H9 (cell line): ENCODE results near the gene GRB10. TPM values are rescaled to one million over a fixed set of nuclear protein-coding genes. Genes with fewer than 3 reads are reported as not detected.
A peak's percentile ranks its signal among the peaks of the same experiment; 100 is the strongest.

Source experiments
- DNase-seq: peaks from one replicate; pipeline ENCODE4 v3.0.0-alpha.2; 2017
- H2AFZ ChIP-seq: one replicate; pipeline ENCODE4 v1.6.1; 2013; ENCODE audit warnings: mild to moderate bottlenecking, low read length, control low read depth, moderate library complexity
- H2AK5ac ChIP-seq: 2 replicates; pipeline ENCODE4 v1.6.1; 2013; ENCODE audit warnings: low read length, control low read depth, mixed read lengths; ENCODE audit not compliant: insufficient read length
- H2BK120ac ChIP-seq: one replicate; pipeline ENCODE4 v1.6.1; 2013; ENCODE audit warnings: low read depth, mild to moderate bottlenecking, low read length, control low read depth, inconsistent platforms; ENCODE audit not compliant: poor library complexity, severe bottlenecking
- H2BK12ac ChIP-seq: 2 replicates; pipeline ENCODE4 v1.6.1; 2013; ENCODE audit warnings: low read length, control low read depth, mixed read lengths, low read depth; ENCODE audit not compliant: insufficient read length
- H2BK15ac ChIP-seq: 2 replicates; pipeline ENCODE4 v1.6.1; 2013; ENCODE audit warnings: low read depth, low read length, control low read depth
- H2BK20ac ChIP-seq: one replicate; pipeline ENCODE4 v1.6.1; 2013; ENCODE audit warnings: low read depth, mild to moderate bottlenecking, low read length, control low read depth, inconsistent platforms; ENCODE audit not compliant: poor library complexity, severe bottlenecking
- H2BK5ac ChIP-seq: 2 replicates; pipeline ENCODE4 v1.6.1; 2013; ENCODE audit warnings: low read length, control low read depth, mixed read lengths; ENCODE audit not compliant: insufficient read length
- H3K14ac ChIP-seq: 2 replicates; pipeline ENCODE4 v1.6.1; 2013; ENCODE audit warnings: low read length, control low read depth; ENCODE audit not compliant: insufficient read depth
- H3K18ac ChIP-seq: 2 replicates; pipeline ENCODE4 v1.6.1; 2013; ENCODE audit warnings: low read depth, mild to moderate bottlenecking, mixed read lengths, low read length, control low read depth; ENCODE audit not compliant: insufficient read length
- H3K23ac ChIP-seq: 2 replicates; pipeline ENCODE4 v1.6.1; 2013; ENCODE audit warnings: low read length, control low read depth, mixed read lengths, low read depth; ENCODE audit not compliant: insufficient read length
- H3K23me2 ChIP-seq: 2 replicates; pipeline ENCODE4 v1.6.1; 2013; ENCODE audit warnings: low read depth, mild to moderate bottlenecking, mixed read lengths, low read length, control low read depth; ENCODE audit not compliant: insufficient read length, poor library complexity, severe bottlenecking
- H3K27ac ChIP-seq: 2 replicates; pipeline ENCODE4 v1.5.1; 2013; ENCODE audit warnings: low read length, control low read depth, mixed read lengths, low read depth; ENCODE audit not compliant: insufficient read length
- H3K27me3 ChIP-seq: 2 replicates; pipeline ENCODE4 v1.6.1; 2013; ENCODE audit warnings: low read length, control low read depth, inconsistent platforms; ENCODE audit not compliant: insufficient read depth
- H3K4ac ChIP-seq: 2 replicates; pipeline ENCODE4 v1.6.1; 2013; ENCODE audit warnings: low read depth, mild to moderate bottlenecking, control low read depth, inconsistent platforms, low read length, moderate library complexity
- H3K4me1 ChIP-seq: 2 replicates; pipeline ENCODE4 v1.6.1; 2013; ENCODE audit warnings: low read length, control low read depth, inconsistent platforms; ENCODE audit not compliant: insufficient read depth
- H3K4me2 ChIP-seq: 2 replicates; pipeline ENCODE4 v1.6.1; 2013; ENCODE audit warnings: low read length, control low read depth, mixed read lengths; ENCODE audit not compliant: insufficient read length, insufficient read depth
- H3K56ac ChIP-seq: 2 replicates; pipeline ENCODE4 v1.6.1; 2013; ENCODE audit warnings: low read depth, mild to moderate bottlenecking, mixed read lengths, low read length, control low read depth; ENCODE audit not compliant: insufficient read length
- H3K79me1 ChIP-seq: 2 replicates; pipeline ENCODE4 v1.6.1; 2013; ENCODE audit warnings: low read depth, mild to moderate bottlenecking, moderate library complexity, low read length, control low read depth, inconsistent platforms; ENCODE audit not compliant: insufficient read depth, poor library complexity, severe bottlenecking
- H3K79me2 ChIP-seq: 2 replicates; pipeline ENCODE4 v1.6.1; 2013; ENCODE audit warnings: low read length, control low read depth, inconsistent platforms; ENCODE audit not compliant: insufficient read depth
- H3K9ac ChIP-seq: 2 replicates; pipeline ENCODE4 v1.6.1; 2013; ENCODE audit warnings: low read length, control low read depth, mixed read lengths; ENCODE audit not compliant: insufficient read length; ENCODE audit errors: extremely low read depth
- H3K9me3 ChIP-seq: one replicate; pipeline ENCODE4 v1.6.1; 2013; ENCODE audit warnings: low read depth, low read length, inconsistent platforms; ENCODE audit not compliant: control insufficient read depth
- H3T11ph ChIP-seq: one replicate; pipeline ENCODE4 v1.6.1; 2013; ENCODE audit warnings: mild to moderate bottlenecking, low read length, control low read depth, inconsistent platforms
- H4K20me1 ChIP-seq: one replicate; pipeline ENCODE4 v1.6.1; 2013; ENCODE audit not compliant: control insufficient read depth, insufficient read length, insufficient read depth
- H4K5ac ChIP-seq: 2 replicates; pipeline ENCODE4 v1.6.1; 2013; ENCODE audit warnings: low read depth, mild to moderate bottlenecking, mixed read lengths, low read length, control low read depth; ENCODE audit not compliant: insufficient read length
- H4K8ac ChIP-seq: replicated peaks from 2 replicates; pipeline ENCODE4 v1.6.1; 2013; ENCODE audit warnings: low read length, control low read depth, mixed read lengths, low read depth; ENCODE audit not compliant: insufficient read length
- H4K91ac ChIP-seq: 2 replicates; pipeline ENCODE4 v1.6.1; 2013; ENCODE audit warnings: low read depth, mild to moderate bottlenecking, moderate library complexity, mixed read lengths, low read length, control low read depth; ENCODE audit not compliant: insufficient read length
- H3K27ac Mint-ChIP-seq, 3 experiments: 2 replicates in 2 of 3; 3 replicates in 1 of 3; pipeline ENCODE4 v1.8.0; 2020 to 2021; ENCODE audit warnings: mixed read lengths in 3 of 3, mild to moderate bottlenecking in 1 of 3, moderate library complexity in 1 of 3
- H3K27me3 Mint-ChIP-seq: 2 replicates; pipeline ENCODE4 v1.8.0; 2021; ENCODE audit warnings: low read depth, mild to moderate bottlenecking, moderate library complexity, mixed read lengths
- H3K36me3 Mint-ChIP-seq, 3 experiments: 2 replicates in 2 of 3; 3 replicates in 1 of 3; pipeline ENCODE4 v1.8.0; 2020 to 2021; ENCODE audit warnings: low read depth in 3 of 3, mixed read lengths in 3 of 3; ENCODE audit not compliant: insufficient read depth in 1 of 3
- H3K4me1 Mint-ChIP-seq, 2 experiments: 2 replicates each; pipeline ENCODE4 v1.8.0; 2020; ENCODE audit warnings: mixed read lengths in 2 of 2
- H3K4me3 Mint-ChIP-seq, 2 experiments: 2 replicates in 1 of 2; 3 replicates in 1 of 2; pipeline ENCODE4 v1.8.0; 2020 to 2021; ENCODE audit warnings: mild to moderate bottlenecking in 2 of 2, mixed read lengths in 2 of 2, moderate library complexity in 1 of 2
- H3K9me3 Mint-ChIP-seq, 2 experiments: 2 replicates in 1 of 2; 3 replicates in 1 of 2; pipeline ENCODE4 v1.8.0; 2020; ENCODE audit warnings: mild to moderate bottlenecking in 2 of 2, mixed read lengths in 2 of 2, moderate library complexity in 1 of 2
- CTCF ChIP-seq: fragments of 200-600 bp; sonication (generic); conservative IDR thresholded peaks from 3 replicates; pipeline ENCODE4 v1.8.0; 2021; ENCODE audit warnings: antibody characterized with exemption, mild to moderate bottlenecking
- WGBS: extraction: QIAGEN DNeasy Blood & Tissue Kit; methylation state at CpG from one replicate; pipeline ENCODE4 v1.1.7; 2013; ENCODE audit warnings: missing lambda C conversion rate, low lambda C conversion rate, mixed read lengths; ENCODE audit not compliant: insufficient read length; ENCODE audit errors: extremely low coverage; 5-methylcytosine and 5-hydroxymethylcytosine counted together
- total RNA-seq: library from RNA; stranded (reverse); gene quantifications from 2 replicates; pipeline ENCODE4 v1.2.1, GENCODE V29; 2021

Gene GRB10
- total RNA-seq, 1 experiment from 2014 or later: 108 TPM

- Histone ChIP-seq H3K18ac (no peak overlapping the region), H3K4ac (no peak overlapping the region), H3K23ac (no peak overlapping the region), H4K8ac (no peak overlapping the region), H2BK20ac (no peak overlapping the region), H4K91ac (no peak overlapping the region), H3K14ac (no peak overlapping the region), H3K23me2 (no peaks in the 10 kb centered on the region), H3K9me3 (no peaks in the 10 kb centered on the region), H2AFZ (no peak overlapping the region), H3K79me2 (no peaks in the 10 kb centered on the region), H3K79me1 (no peaks in the 10 kb centered on the region), H2AK5ac (no peak overlapping the region), H3K27ac (no peak overlapping the region), H2BK120ac (no peak overlapping the region), H2BK5ac (no peak overlapping the region), H3K56ac (no peak overlapping the region), H4K20me1 (no peaks in the 10 kb centered on the region), H3K4me2 (no peak overlapping the region), H3K4me1 (peaks cover 4% of the 10 kb centered on the region; the same call in 1 of the 2 replicates), H3K27me3 (no peaks in the 10 kb centered on the region), H4K5ac (no peak overlapping the region), H2BK12ac (no peak overlapping the region), H2BK15ac (no peak overlapping the region), H3T11ph (no peak overlapping the region), H3K9ac (no peak overlapping the region)
- H3K27ac Mint-ChIP-seq: no peak overlapping the region
- whole genome bisulfite sequencing: no CpG with 5 or more reads among the region's 1 CpG
- peaks cover 6 to 12% (median 7%) of the 10 kb centered on the region in 3 experiments for H3K36me3 Mint-ChIP-seq
- H3K4me1 Mint-ChIP-seq: peaks cover 13 to 15% of the 10 kb centered on the region in 2 experiments
- H3K4me3 Mint-ChIP-seq: no peak overlapping the region
- no peak for DNase-seq
- peaks cover 13% of the 10 kb centered on the region for H3K27me3 Mint-ChIP-seq
- peaks cover 10 to 13% of the 10 kb centered on the region in 2 experiments for H3K9me3 Mint-ChIP-seq
- peak; percentile 30; the same call in 2 of the 3 replicates for TF ChIP-seq CTCF
Observed at GRCh38 chr7:50801907-50802306, 19.2 kb upstream of the GRB10 start.
